ENCODE measurements around the gene DDX3X. TPM values are rescaled to one million over a fixed set of nuclear protein-coding genes. Genes with fewer than 3 reads are reported as not detected.

DDX3X gene
- total and polyA plus RNA-seq, 10 of the 15 experiments (the other 5 are each of a cell fraction or from before 2014, with no cell fraction given): 52.0 to 283 (median 172) TPM

DNA sequence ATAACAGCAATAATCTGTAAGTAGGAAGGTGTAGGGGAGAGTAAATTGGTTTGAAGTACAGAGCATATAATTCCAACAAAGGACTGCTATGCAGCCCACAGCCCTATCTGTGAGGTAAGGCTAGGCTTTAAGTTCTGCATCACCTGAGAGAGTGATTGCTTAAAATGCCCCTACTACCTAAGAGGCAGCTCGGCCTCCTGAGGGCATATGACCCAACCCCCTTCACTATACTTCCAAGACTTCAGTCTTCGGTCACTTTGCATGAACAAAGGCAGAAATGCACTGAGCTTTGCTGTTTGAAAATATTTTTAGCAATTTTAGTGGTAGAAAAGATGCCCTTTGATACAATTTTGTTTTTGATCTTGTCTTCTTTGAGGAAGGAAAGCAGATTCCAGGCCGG lies 4.9 kb upstream of the DDX3X start:
- in situ Hi-C loops (cut with MboI): no loop called here
- no TSS peak for BruUV-seq (replicated peaks)
- no peak for FAIRE-seq

More for the DNA sequence above, 4.9 kb upstream of the DDX3X start:
- CTCF ChIA-PET: interaction anchor here (1.4 kb wide), 1 partner anchor 112 kb away, joined by 4 read pairs; no protein-coding TSS in a partner anchor
- DNase-seq (ENCODE audit: low read depth, low spot score) (no peak), ATAC-seq (no peak)
- intact Hi-C loops (cut with micrococcal nuclease; ENCODE audit: unreplicated experiment): no loop called here
- no peak overlapping the region for H3K4me2 ChIP-seq (ENCODE audit: control insufficient read depth, insufficient read depth)
- H2AFZ ChIP-seq (ENCODE audit: control insufficient read depth, low read depth, low read length): no peak overlapping the region
- POLR2A ChIA-PET: interaction anchor here (1.7 kb wide), 1 partner anchor 10 kb away, joined by 4 read pairs; no protein-coding TSS in a partner anchor
- no peak overlapping the region for H3K4me3 ChIP-seq
- RAD21 ChIA-PET (ENCODE audit: unreplicated experiment): no interaction called here
- H3K79me2 ChIP-seq (ENCODE audit: control insufficient read depth, insufficient read depth, low read length): peaks cover 10% of the 10 kb centered on the region
- H3K9ac ChIP-seq (ENCODE audit: control insufficient read depth, insufficient read depth, low read length): no peak overlapping the region
- SMC1A ChIA-PET (ENCODE audit: uncharacterized antibody, unreplicated experiment): interaction anchor here (1.6 to 2.4 kb wide), 3 partner anchors 10 to 149 kb away, joined by 4 to 8 read pairs (median 5); no protein-coding TSS in a partner anchor
- TF ChIP-seq SIX5 (IDR thresholded peaks at IDR 0.05; ENCODE audit: low read depth, low read length, severe bottlenecking) (no peak), STAT3 (IDR thresholded peaks at IDR 0.05; ENCODE audit: low read depth, low read length) (no peak), ZNF207 (IDR thresholded peaks at IDR 0.05; ENCODE audit: borderline replicate concordance) (no peak), NBN (IDR thresholded peaks at IDR 0.05) (no peak), HDAC6 (IDR thresholded peaks at IDR 0.05; ENCODE audit: unreplicated experiment) (no peak), BMI1 (IDR thresholded peaks at IDR 0.05; ENCODE audit: borderline replicate concordance) (no peak), RAD51 (IDR thresholded peaks at IDR 0.05) (no peak), MEF2B (IDR thresholded peaks at IDR 0.05; ENCODE audit: partially characterized antibody, poor library complexity, severe bottlenecking) (no peak), RUNX3 (IDR thresholded peaks at IDR 0.05; ENCODE audit: low read length) (no peak), CREB1 (IDR thresholded peaks at IDR 0.05; ENCODE audit: low read depth) (no peak), NFYB (IDR thresholded peaks at IDR 0.05; ENCODE audit: insufficient read depth, low read depth, low read length) (no peak)
- TF ChIP-seq, protein P1, sequence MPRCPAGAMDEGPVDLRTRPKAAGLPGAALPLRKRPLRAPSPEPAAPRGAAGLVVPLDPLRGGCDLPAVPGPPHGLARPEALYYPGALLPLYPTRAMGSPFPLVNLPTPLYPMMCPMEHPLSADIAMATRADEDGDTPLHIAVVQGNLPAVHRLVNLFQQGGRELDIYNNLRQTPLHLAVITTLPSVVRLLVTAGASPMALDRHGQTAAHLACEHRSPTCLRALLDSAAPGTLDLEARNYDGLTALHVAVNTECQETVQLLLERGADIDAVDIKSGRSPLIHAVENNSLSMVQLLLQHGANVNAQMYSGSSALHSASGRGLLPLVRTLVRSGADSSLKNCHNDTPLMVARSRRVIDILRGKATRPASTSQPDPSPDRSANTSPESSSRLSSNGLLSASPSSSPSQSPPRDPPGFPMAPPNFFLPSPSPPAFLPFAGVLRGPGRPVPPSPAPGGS (IDR thresholded peaks at IDR 0.05; ENCODE audit: borderline replicate concordance, insufficient read depth, low read depth, low read length, poor library complexity, severe bottlenecking): no peak
- TF ChIP-seq, protein P2, sequence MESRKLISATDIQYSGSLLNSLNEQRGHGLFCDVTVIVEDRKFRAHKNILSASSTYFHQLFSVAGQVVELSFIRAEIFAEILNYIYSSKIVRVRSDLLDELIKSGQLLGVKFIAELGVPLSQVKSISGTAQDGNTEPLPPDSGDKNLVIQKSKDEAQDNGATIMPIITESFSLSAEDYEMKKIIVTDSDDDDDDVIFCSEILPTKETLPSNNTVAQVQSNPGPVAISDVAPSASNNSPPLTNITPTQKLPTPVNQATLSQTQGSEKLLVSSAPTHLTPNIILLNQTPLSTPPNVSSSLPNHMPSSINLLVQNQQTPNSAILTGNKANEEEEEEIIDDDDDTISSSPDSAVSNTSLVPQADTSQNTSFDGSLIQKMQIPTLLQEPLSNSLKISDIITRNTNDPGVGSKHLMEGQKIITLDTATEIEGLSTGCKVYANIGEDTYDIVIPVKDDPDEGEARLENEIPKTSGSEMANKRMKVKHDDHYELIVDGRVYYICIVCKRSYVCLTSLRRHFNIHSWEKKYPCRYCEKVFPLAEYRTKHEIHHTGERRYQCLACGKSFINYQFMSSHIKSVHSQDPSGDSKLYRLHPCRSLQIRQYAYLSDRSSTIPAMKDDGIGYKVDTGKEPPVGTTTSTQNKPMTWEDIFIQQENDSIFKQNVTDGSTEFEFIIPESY (IDR thresholded peaks at IDR 0.05): no peak
- TF ChIP-seq, protein P3, sequence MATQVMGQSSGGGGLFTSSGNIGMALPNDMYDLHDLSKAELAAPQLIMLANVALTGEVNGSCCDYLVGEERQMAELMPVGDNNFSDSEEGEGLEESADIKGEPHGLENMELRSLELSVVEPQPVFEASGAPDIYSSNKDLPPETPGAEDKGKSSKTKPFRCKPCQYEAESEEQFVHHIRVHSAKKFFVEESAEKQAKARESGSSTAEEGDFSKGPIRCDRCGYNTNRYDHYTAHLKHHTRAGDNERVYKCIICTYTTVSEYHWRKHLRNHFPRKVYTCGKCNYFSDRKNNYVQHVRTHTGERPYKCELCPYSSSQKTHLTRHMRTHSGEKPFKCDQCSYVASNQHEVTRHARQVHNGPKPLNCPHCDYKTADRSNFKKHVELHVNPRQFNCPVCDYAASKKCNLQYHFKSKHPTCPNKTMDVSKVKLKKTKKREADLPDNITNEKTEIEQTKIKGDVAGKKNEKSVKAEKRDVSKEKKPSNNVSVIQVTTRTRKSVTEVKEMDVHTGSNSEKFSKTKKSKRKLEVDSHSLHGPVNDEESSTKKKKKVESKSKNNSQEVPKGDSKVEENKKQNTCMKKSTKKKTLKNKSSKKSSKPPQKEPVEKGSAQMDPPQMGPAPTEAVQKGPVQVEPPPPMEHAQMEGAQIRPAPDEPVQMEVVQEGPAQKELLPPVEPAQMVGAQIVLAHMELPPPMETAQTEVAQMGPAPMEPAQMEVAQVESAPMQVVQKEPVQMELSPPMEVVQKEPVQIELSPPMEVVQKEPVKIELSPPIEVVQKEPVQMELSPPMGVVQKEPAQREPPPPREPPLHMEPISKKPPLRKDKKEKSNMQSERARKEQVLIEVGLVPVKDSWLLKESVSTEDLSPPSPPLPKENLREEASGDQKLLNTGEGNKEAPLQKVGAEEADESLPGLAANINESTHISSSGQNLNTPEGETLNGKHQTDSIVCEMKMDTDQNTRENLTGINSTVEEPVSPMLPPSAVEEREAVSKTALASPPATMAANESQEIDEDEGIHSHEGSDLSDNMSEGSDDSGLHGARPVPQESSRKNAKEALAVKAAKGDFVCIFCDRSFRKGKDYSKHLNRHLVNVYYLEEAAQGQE (IDR thresholded peaks at IDR 0.05; ENCODE audit: low read depth, low read length): no peak
- TF ChIP-seq, protein P4, sequence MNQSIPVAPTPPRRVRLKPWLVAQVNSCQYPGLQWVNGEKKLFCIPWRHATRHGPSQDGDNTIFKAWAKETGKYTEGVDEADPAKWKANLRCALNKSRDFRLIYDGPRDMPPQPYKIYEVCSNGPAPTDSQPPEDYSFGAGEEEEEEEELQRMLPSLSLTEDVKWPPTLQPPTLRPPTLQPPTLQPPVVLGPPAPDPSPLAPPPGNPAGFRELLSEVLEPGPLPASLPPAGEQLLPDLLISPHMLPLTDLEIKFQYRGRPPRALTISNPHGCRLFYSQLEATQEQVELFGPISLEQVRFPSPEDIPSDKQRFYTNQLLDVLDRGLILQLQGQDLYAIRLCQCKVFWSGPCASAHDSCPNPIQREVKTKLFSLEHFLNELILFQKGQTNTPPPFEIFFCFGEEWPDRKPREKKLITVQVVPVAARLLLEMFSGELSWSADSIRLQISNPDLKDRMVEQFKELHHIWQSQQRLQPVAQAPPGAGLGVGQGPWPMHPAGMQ (IDR thresholded peaks at IDR 0.05; ENCODE audit: borderline replicate concordance): no peak
- 87% methylated on average over 3 of the region's 3 CpGs for WGBS (ENCODE audit: insufficient coverage, insufficient replicate concordance, low lambda C conversion rate, missing lambda C conversion rate)
- H4K20me1 ChIP-seq (ENCODE audit: control insufficient read depth, insufficient read depth): no peaks in the 10 kb centered on the region
- H3K36me3 ChIP-seq (ENCODE audit: control insufficient read depth in 2 of 2, insufficient read depth in 2 of 2, low read length in 1 of 2): no peaks in the 10 kb centered on the region
- peaks cover 10% of the 10 kb centered on the region for H3K4me1 ChIP-seq (ENCODE audit: control insufficient read depth, insufficient read depth, low read length)
- H3K9me3 ChIP-seq (replicated peaks; ENCODE audit: control insufficient read depth, insufficient read depth, low read length): no peaks in the 10 kb centered on the region
- H3K27me3 ChIP-seq (replicated peaks in 1 of 2; ENCODE audit: control insufficient read depth in 2 of 2, insufficient read depth in 2 of 2, low read length in 1 of 2): no peaks in the 10 kb centered on the region; a peak in 1 of 4 replicates
- H3K27ac ChIP-seq (ENCODE audit: control insufficient read depth, insufficient read depth): no peak overlapping the region

Data from GM12878 (cell line).